Measurements from ENCODE around the gene PLEKHG5. TPM values are rescaled to one million over a fixed set of nuclear protein-coding genes. Genes with fewer than 3 reads are reported as not detected.

Gene PLEKHG5
- total RNA-seq, 2 experiments from 2014 or later: 5.0 to 6.1 TPM

DNA sequence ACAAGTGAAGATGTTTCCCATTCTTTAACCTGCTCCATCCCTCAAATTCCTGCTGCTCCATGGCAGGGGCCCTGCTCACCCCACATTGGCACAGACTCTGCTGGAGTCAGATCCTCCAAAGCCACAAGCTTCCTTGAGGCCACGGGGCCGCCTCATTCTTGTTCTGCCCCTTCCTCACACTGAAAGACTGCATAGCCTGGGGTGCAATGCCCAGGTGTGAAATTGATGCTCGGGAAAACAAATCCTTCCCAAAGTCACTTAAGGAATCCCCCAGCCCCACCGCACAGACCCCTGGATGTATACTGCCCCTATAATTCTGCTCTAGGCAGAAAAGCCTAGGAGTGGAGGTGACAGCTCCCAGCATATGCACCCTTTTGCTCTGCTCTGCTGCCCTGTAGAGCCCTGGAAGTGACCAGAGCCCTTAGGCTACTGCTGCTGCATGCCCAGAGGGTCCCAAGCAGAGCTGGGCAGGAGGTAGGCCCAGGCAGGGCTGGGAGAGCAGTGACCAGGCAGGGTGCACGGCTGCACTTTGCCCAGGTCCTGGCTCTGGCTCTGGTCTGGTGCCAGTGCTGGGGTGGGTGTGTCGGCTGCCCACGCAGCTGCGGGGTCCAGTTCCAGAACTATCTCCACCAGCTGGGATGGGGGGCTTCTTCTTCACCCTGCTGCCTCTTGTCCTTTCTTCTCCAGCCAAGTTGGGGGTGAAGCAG is 73.4 kb downstream of the PLEKHG5 start:
- ATAC-seq (ENCODE audit: poor library complexity): no peak
- H3K4me1 Mint-ChIP-seq (ENCODE audit: low read depth): peaks cover 3% of the 10 kb centered on the region
- H3K9me3 Mint-ChIP-seq: no peaks in the 10 kb centered on the region
- peaks cover 76 to 85% of the 10 kb centered on the region in 2 experiments for H3K27me3 ChIP-seq (ENCODE audit: control insufficient read depth in 1 of 2, insufficient read depth in 2 of 2, low read length in 2 of 2)
- peaks cover 0 to 27% of the 10 kb centered on the region in 2 experiments for H3K9me3 ChIP-seq (ENCODE audit: control insufficient read depth in 1 of 2, insufficient read depth in 1 of 2, low read length in 2 of 2)
- TF ChIP-seq, protein P1, sequence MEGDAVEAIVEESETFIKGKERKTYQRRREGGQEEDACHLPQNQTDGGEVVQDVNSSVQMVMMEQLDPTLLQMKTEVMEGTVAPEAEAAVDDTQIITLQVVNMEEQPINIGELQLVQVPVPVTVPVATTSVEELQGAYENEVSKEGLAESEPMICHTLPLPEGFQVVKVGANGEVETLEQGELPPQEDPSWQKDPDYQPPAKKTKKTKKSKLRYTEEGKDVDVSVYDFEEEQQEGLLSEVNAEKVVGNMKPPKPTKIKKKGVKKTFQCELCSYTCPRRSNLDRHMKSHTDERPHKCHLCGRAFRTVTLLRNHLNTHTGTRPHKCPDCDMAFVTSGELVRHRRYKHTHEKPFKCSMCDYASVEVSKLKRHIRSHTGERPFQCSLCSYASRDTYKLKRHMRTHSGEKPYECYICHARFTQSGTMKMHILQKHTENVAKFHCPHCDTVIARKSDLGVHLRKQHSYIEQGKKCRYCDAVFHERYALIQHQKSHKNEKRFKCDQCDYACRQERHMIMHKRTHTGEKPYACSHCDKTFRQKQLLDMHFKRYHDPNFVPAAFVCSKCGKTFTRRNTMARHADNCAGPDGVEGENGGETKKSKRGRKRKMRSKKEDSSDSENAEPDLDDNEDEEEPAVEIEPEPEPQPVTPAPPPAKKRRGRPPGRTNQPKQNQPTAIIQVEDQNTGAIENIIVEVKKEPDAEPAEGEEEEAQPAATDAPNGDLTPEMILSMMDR (IDR thresholded peaks at IDR 0.05): no peak
- H3K36me3 Mint-ChIP-seq (ENCODE audit: low read depth): no peaks in the 10 kb centered on the region
- H3K4me3 ChIP-seq (ENCODE audit: low read length): no peak overlapping the region
- POLR2A ChIA-PET: no interaction called here
- H3K27ac ChIP-seq (ENCODE audit: low read depth in 1 of 2, low read length in 2 of 2): no peak overlapping the region
- peaks cover 37% of the 10 kb centered on the region for H3K4me1 ChIP-seq (ENCODE audit: insufficient read depth, low read length)
- CTCF ChIA-PET: interaction anchor here (7.1 kb wide), 1 partner anchor 21 kb away, joined by 77 read pairs; no protein-coding TSS in a partner anchor
- peaks cover 74% of the 10 kb centered on the region for H3K27me3 Mint-ChIP-seq
- DNase-seq: no peak
- intact Hi-C loops (cut with DNase I, micrococcal nuclease): no loop called here
- no peaks in the 10 kb centered on the region for H3K36me3 ChIP-seq (ENCODE audit: insufficient read depth, low read length)
- H3K27ac Mint-ChIP-seq: no peak overlapping the region
- H3K4me3 Mint-ChIP-seq: no peak overlapping the region

Small RNA genes within 50 kb of the gene (microRNA-seq; reads per million reads assigned to microRNA genes)
- not detected for gene MIR4252 (ENCODE audit: borderline microRNAs expressed, borderline replicate concordance)

Other genes starting within 250 kb of the PLEKHG5 start
- gene HES3, start 247.5 kb downstream of the PLEKHG5 start, total RNA-seq: not detected
- gene GPR153, start 230.6 kb downstream of the PLEKHG5 start, total RNA-seq: under 1 TPM; 0.14 to 0.19 TPM
- 1 to 10 TPM; 5.3 to 5.4 TPM for gene ACOT7, start 97.9 kb downstream of the PLEKHG5 start, total RNA-seq
- gene HES2, start 71.7 kb downstream of the PLEKHG5 start, total RNA-seq: not detected
- gene ESPN, start 66.9 kb downstream of the PLEKHG5 start, total RNA-seq: 1 to 10 TPM; 2.0 to 3.9 TPM
- gene TNFRSF25, start 25.5 kb downstream of the PLEKHG5 start, total RNA-seq: 100 to 1,000 TPM; 220 to 225 TPM
- 10 to 100 TPM; 52.3 to 54.1 TPM for gene NOL9, start 62.8 kb upstream of the PLEKHG5 start, total RNA-seq
- not detected for gene TAS1R1, start 63.6 kb upstream of the PLEKHG5 start, total RNA-seq
- gene ZBTB48, start 88.3 kb upstream of the PLEKHG5 start, total RNA-seq: 10 to 100 TPM; 31.4 to 31.7 TPM
- gene KLHL21, start 111.2 kb upstream of the PLEKHG5 start, total RNA-seq: 10 to 100 TPM; 32.0 to 33.5 TPM
- 1 to 10 TPM; 4.0 to 4.9 TPM for gene PHF13, start 122.1 kb upstream of the PLEKHG5 start, total RNA-seq
- 10 to 100 TPM; 15.2 to 18.7 TPM for gene THAP3, start 133.2 kb upstream of the PLEKHG5 start, total RNA-seq
- gene DNAJC11, start 210.1 kb upstream of the PLEKHG5 start, total RNA-seq: 10 to 100 TPM; 20.6 to 24.0 TPM

All from CD4-positive, alpha-beta T cell (primary cell).